GM12873 (cell line): ENCODE measurements around the gene TAF15.
A peak's percentile ranks its signal among the peaks of the same experiment; 100 is the strongest.

ENCODE experiments used
- TF ChIP-seq, protein P1 (sequence below): IDR thresholded peaks from 2 replicates; pipeline ENCODE4 v1.5.1; 2012; ENCODE audit warnings: low read depth, mild to moderate bottlenecking, moderate library complexity, low read length, control low read depth; ENCODE audit not compliant: insufficient read depth; ENCODE audit errors: missing control alignments

Gene TAF15

DNA sequence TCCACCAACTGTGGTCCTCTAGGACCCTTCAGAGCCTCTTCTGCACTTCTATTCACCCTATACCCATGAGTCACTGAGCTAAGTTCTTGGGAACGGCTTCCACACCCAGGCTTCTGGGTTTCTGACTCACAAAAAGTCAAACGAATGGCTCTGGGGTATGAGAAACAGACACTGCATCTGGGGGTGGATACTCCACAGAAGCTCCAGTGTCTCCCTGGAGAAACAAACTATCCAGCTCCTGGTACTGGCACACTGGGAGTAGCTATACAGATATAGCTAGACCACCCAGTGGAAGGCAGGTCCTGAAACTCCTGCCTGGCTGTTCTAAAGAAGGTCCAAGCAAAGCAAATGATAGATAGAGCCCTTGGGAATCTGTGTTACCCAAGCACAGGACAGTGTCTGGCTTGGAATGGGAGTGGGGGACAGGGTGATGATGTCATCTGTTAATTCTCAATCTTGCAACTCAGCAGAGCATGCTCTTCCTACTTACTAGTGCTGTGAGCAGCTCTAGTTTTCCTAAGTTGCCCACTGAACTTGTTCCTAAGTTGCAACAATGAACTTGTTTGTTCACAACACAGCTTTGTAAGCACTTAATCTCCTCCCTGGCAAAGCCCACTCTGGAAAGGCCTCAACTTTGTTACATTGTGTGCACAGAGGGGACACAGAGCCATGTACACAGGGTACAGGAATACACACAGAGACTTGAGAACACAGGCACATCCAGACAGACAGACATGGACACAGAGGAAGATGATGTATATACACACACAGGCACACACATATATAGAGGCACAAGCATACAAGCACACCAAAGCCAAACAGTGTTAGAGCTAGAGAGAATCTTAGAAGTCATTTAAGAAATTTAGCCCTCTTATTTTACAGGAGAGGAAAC, 20.6 kb upstream of the TAF15 start:
- TF ChIP-seq, protein P1, sequence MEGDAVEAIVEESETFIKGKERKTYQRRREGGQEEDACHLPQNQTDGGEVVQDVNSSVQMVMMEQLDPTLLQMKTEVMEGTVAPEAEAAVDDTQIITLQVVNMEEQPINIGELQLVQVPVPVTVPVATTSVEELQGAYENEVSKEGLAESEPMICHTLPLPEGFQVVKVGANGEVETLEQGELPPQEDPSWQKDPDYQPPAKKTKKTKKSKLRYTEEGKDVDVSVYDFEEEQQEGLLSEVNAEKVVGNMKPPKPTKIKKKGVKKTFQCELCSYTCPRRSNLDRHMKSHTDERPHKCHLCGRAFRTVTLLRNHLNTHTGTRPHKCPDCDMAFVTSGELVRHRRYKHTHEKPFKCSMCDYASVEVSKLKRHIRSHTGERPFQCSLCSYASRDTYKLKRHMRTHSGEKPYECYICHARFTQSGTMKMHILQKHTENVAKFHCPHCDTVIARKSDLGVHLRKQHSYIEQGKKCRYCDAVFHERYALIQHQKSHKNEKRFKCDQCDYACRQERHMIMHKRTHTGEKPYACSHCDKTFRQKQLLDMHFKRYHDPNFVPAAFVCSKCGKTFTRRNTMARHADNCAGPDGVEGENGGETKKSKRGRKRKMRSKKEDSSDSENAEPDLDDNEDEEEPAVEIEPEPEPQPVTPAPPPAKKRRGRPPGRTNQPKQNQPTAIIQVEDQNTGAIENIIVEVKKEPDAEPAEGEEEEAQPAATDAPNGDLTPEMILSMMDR = no peak

DNA sequence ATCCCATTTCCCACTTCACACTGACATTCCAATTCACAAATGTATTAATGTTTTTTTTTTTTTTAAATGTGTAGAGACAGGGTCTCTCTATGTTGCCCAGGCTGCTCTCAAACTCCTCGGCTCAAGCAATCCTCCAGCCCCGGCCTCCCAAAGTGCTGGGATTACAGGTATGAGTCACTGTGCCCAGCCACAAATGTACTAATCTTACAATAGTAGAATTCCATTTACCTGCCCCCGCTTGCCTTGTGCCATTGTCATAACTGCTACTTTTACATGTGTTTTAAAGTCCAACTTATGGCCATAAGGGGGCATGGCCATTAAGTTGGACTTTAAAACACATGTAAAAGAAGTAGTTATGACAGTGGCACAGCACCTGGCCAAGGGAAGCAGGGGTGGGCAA, 18.4 kb upstream of the TAF15 start:
- TF ChIP-seq, protein P1 = no peak

DNA sequence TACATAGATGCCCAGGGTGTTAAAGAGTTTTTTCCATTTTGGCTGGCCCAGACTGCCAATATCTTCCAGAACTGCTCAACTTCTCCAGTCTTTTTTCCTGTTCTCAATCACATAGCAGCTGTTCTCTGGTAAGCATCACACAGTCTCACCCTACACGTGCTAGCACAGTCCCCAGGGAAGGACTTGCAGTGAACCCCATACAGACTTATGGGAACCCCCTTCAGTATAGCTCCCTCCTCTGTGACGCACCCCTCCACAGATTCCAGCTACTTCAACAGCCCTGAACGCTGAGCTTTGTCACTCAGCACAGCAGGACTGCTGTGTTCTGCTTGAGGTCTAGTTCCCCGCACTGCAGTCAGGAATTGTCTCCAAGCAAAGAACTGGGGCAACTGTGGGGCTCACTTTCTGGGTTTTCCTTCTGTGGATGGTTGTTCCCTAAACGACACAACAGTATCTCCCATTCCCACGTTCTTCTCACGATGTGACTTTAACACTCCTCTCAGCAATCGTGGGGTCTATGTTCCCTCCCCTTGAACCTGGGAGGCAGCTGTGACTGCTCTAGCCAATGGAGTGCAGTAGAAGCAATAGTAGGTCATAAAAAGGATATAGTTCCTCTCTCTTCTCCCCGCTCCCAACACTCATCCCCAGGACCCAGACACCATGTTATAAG, 17.5 kb upstream of the TAF15 start:
- TF ChIP-seq, protein P1 = no peak

DNA sequence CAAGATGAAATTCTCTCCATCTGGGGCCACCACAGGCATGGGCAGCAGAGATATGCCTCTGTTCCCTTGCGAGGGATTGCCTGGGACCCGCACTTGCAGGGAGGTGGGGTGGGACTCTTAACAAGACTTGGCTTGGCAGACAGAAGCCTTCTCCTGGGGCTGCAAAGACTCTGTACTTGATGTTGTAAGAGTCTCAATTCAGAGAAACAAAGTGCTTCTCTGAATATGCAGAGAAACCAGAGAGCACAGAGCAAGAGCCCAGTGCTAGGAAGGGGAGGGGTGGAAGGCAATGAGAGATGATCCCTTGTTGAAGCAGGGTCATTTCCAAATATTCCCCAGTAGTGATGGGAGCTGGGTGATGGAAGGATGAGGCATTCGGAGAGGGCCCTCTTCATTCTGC, 16.0 kb upstream of the TAF15 start:
- TF ChIP-seq, protein P1 = no peak

DNA sequence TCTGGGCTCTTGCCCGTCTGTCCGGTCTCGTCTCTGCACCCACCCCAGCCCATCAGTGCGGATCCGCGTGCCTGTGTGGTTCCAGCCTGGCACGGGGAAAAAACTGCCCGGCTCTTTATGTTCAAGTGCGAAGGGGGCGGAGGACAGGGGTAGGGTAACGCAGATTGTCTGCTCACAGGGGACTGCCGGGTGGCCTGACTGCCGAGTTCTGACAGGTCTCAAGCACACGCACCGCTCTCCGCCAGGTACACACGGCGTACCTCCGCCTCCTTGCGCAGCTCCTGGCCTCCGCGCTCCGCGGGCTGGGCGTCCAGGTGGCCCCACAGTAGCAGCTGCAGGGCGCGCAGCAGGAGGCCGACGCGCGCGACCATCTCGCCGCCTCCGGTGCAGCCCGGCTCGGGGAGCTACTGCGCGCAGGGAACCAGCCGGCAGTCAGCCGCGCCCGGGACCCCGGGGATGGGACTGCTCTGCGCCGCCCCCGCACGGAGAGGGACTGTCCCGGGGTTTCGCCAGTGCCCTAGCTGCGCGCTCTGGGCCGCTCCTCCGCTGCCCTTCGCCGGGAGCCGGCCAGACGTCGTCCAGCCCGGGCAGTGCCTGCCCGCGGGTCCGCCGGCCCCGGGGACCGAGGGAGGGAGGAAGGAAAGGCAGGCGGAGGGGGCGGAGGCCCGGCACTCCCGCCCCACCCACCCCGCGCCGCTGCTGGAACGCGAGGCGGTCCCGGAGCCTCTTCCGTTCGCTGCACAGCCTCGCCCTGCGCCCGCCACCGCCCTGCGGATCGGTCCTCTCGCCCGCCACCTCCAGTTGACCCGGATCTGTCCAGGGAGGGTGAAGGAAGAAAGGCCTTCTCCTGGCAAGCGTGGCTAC, 14.0 kb upstream of the TAF15 start, which contains the start of gene MMP28:
TSS of gene MMP28 (minus strand) at position 635 of the 864 bp plus-strand sequence. CDS start at position 371, 264 bp downstream.
- TF ChIP-seq, protein P1 = no peak

DNA sequence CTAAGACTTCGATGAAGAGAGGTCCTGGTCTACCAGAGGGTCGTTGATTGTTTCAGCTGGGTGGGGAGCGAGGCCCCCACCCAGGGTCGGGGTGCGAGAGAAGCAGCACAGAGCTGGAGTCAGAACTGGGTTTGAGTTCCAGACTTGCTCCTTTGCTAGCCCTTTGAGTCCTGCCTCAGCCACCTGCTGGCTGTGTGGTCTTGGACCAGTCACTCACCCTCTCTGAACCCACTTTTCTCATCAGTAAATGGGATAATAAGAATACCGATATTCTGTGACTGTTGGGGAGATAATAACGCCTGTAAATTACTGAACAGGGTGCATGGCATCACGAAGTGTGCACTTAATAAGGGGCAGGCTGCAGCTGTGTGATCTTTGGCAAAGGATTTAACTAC, 13.4 kb upstream of the TAF15 start:
- TF ChIP-seq, protein P1 = peak; percentile 5

DNA sequence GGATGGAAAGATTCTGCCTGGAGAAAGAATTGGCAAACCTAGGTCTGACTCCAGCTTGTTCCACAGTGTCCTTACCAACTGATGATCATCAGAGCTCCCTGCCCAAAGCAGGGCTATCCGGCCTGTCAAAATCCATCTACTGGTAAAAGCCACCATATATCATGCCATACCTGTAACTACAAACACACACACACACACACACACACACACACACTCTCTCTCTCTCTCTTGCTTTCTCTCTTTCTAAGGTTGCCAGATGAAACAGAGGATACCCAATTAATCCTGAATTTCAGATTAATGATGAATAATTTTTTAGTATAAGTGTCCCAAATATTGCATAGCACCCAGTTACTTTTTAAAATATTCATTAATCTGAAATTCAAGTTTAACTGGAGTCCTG, 12.3 kb upstream of the TAF15 start:
- TF ChIP-seq, protein P1 = no peak
